Stimulated activated CD8-positive, alpha-beta memory T cell treated with anti-CD3 and anti-CD28 coated beads, Interleukin-12 subunit alpha, Interleukin-12 subunit beta, amount 100 ng/mL, for 24 hours (primary cell): ENCODE measurements around the gene BANK1.

Source experiments
- DNase-seq: peaks from one replicate; pipeline ENCODE4 v3.0.0-alpha.2; 2020; ENCODE audit errors: extremely low read depth

BANK1 gene

GRCh38 chr4:101956068-101956825, 165.7 kb downstream of the BANK1 start:
- DNase-seq: no peak

GRCh38 chr4:101958547-101958946, 168.0 kb downstream of the BANK1 start:
- no peak for DNase-seq

- no peak for DNase-seq
These were observed 169.9 kb downstream of the BANK1 start for GRCh38 chr4:101960431-101960830.

- DNase-seq: no peak
These were observed 170.6 kb downstream of the BANK1 start for GRCh38 chr4:101961144-101961543.

- DNase-seq: no peak
These were observed 177.3 kb downstream of the BANK1 start for GRCh38 chr4:101967697-101968346.

- DNase-seq: no peak
These were observed 177.8 kb downstream of the BANK1 start for GRCh38 chr4:101968364-101968763.

- DNase-seq: no peak
These were observed 179.4 kb downstream of the BANK1 start for GRCh38 chr4:101969965-101970364.

GRCh38 chr4:101970547-101971155, 180.1 kb downstream of the BANK1 start:
- DNase-seq: no peak

GRCh38 chr4:101972791-101973190, 182.3 kb downstream of the BANK1 start:
- no peak for DNase-seq

- DNase-seq: no peak
These were observed 182.8 kb downstream of the BANK1 start for GRCh38 chr4:101973361-101973760.

- DNase-seq: no peak
These were observed 186.5 kb downstream of the BANK1 start for GRCh38 chr4:101977076-101977475.

GRCh38 chr4:101981756-101982155, 191.2 kb downstream of the BANK1 start:
- DNase-seq: no peak

- DNase-seq: no peak
These were observed 193.3 kb downstream of the BANK1 start for GRCh38 chr4:101983835-101984234.

GRCh38 chr4:101987623-101988243, 197.2 kb downstream of the BANK1 start:
- DNase-seq: no peak

- no peak for DNase-seq
These were observed 199.0 kb downstream of the BANK1 start for GRCh38 chr4:101989551-101989950.

GRCh38 chr4:101992446-101992845, 201.9 kb downstream of the BANK1 start:
- no peak for DNase-seq

GRCh38 chr4:101993002-101993841, 202.7 kb downstream of the BANK1 start:
- DNase-seq: no peak

GRCh38 chr4:101993842-101994775, 203.6 kb downstream of the BANK1 start:
- no peak for DNase-seq

- DNase-seq: no peak
These were observed 217.5 kb downstream of the BANK1 start for GRCh38 chr4:102007959-102008425.

- no peak for DNase-seq
These were observed 218.2 kb downstream of the BANK1 start for GRCh38 chr4:102008711-102009110.
